Esophagus squamous epithelium (tissue), 5 donors: ENCODE results near the gene BACH2. TPM values are rescaled to one million over a fixed set of nuclear protein-coding genes. Genes with fewer than 3 reads are reported as not detected.

Experiments used
- DNase-seq: peaks from one replicate; lab custom pipeline; 2025; lab: John Stamatoyannopoulos, UW
- H3K27ac ChIP-seq, 4 donors: fragments of 200-600 bp; sonication (generic); one replicate each; pipeline ENCODE4 v1.5.1; 2016 to 2019; ENCODE audit warnings: mild to moderate bottlenecking in 1 of 4
- H3K27me3 ChIP-seq, 4 donors: fragments of 200-600 bp; sonication (generic); 1 replicate in 3 of 4; 2 replicates in 1 of 4; pipeline versions ENCODE4 v1.5.1 to v1.6.0; 2017 to 2021; ENCODE audit warnings: antibody characterized with exemption in 1 of 4
- H3K36me3 ChIP-seq, 3 donors: fragments of 200-600 bp; sonication (generic); one replicate each; pipeline ENCODE4 v1.5.1; 2016 to 2019
- H3K4me1 ChIP-seq, 3 donors: fragments of 200-600 bp; sonication (generic); one replicate each; pipeline ENCODE4 v1.5.1; 2017 to 2019
- H3K4me3 ChIP-seq, 4 donors: fragments of 200-600 bp; sonication (generic); 1 replicate in 3 of 4; 2 replicates in 1 of 4; pipeline ENCODE4 v1.5.1; 2016 to 2019; ENCODE audit warnings: mild to moderate bottlenecking in 2 of 4, moderate library complexity in 1 of 4
- H3K9me3 ChIP-seq, 3 donors: fragments of 200-600 bp; sonication (generic); one replicate each; pipeline ENCODE4 v1.5.1; 2016 to 2019
- CTCF ChIP-seq, 6 experiments: fragments of 450-650 bp in 4 of 6; fragments of 200-600 bp in 2 of 6; sonication (generic) in 2 of 6; IDR thresholded peaks; one replicate each; pipeline ENCODE4 v1.5.1; 2016 to 2019; ENCODE audit warnings: antibody characterized with exemption in 6 of 6, mild to moderate bottlenecking in 4 of 6, moderate library complexity in 4 of 6
- POLR2A ChIP-seq, 4 donors: fragments of 450-650 bp; IDR thresholded peaks; one replicate each; pipeline ENCODE4 v1.6.1; 2017; ENCODE audit warnings: antibody characterized with exemption in 4 of 4, mild to moderate bottlenecking in 4 of 4, moderate library complexity in 3 of 4
- WGBS, 2 donors: methylation state at CpG; one replicate each; pipeline ENCODE4 v1.1.5; 2018; 5-methylcytosine and 5-hydroxymethylcytosine counted together
- intact Hi-C: fragments of 100-400 bp; cut with DNase I; formaldehyde crosslinking; loops from one replicate; pipeline ENCODE4 v1.15.0; 2022
- total RNA-seq, 4 donors: library from RNA; depleted of rRNA; stranded (reverse); fragments of >200 nt; gene quantifications; one replicate each; pipeline ENCODE4 v1.1.0, GENCODE V29; 2016
- donor health status: DM: yes; HTN: yes; CAD: no.

The BACH2 gene
- total RNA-seq, 4 donors from 2014 or later = 0.22 to 6.1 (median 0.66) TPM

- DNase-seq = no peak
- no peaks in the 10 kb centered on the region for H3K36me3 ChIP-seq
- 84 to 86% methylated on average over 3 of the region's 3 CpGs for WGBS, 2 donors
- H3K4me3 ChIP-seq = no peak overlapping the region
- TF ChIP-seq POLR2A (IDR thresholded peaks at IDR 0.05) (no peak), CTCF (IDR thresholded peaks at IDR 0.05) (no peak)
- H3K27me3 ChIP-seq = peaks cover 0 to 27% (median 0%) of the 10 kb centered on the region in 4 donors
- H3K9me3 ChIP-seq = no peaks in the 10 kb centered on the region
- intact Hi-C loops = loop anchor here (10.0 kb wide), 3 partner anchors 91 to 199 kb away; no protein-coding TSS in a partner anchor
- H3K27ac ChIP-seq = no peak overlapping the region
- H3K4me1 ChIP-seq = peaks cover 6 to 26% (median 10%) of the 10 kb centered on the region in 3 donors
Observed at GRCh38 chr6:90293319-90293953, 3.2 kb downstream of the BACH2 start.

- intact Hi-C loops = loop anchor here (10.0 kb wide), 3 partner anchors 93 to 197 kb away; no protein-coding TSS in a partner anchor
- no peak overlapping the region for H3K4me3 ChIP-seq
- H3K27me3 ChIP-seq = peaks cover 0 to 27% (median 0%) of the 10 kb centered on the region in 4 donors
- DNase-seq = no peak
- TF ChIP-seq CTCF (IDR thresholded peaks at IDR 0.05) (no peak), POLR2A (IDR thresholded peaks at IDR 0.05) (no peak)
- no peaks in the 10 kb centered on the region for H3K36me3 ChIP-seq
- WGBS, 2 donors = 87 to 100% methylated on average over 4 of the region's 4 CpGs
- no peak overlapping the region for H3K27ac ChIP-seq
- H3K4me1 ChIP-seq = peaks cover 6 to 21% (median 10%) of the 10 kb centered on the region in 3 donors
- H3K9me3 ChIP-seq = peaks cover 0 to 5% (median 0%) of the 10 kb centered on the region in 3 donors
Observed at GRCh38 chr6:90291565-90291964, 5.1 kb downstream of the BACH2 start.

GRCh38 chr6:90290811-90291420, 5.7 kb downstream of the BACH2 start:
- DNase-seq = no peak
- Histone ChIP-seq H3K36me3 (no peaks in the 10 kb centered on the region), H3K27ac (no peak overlapping the region), H3K4me3 (no peak overlapping the region), H3K9me3 (peaks cover 0 to 5% (median 0%) of the 10 kb centered on the region in 3 donors), H3K4me1 (peaks cover 7 to 27% (median 10%) of the 10 kb centered on the region in 3 donors), H3K27me3 (peaks cover 0 to 27% (median 0%) of the 10 kb centered on the region in 4 donors)
- intact Hi-C loops = loop anchor here (10.0 kb wide), 3 partner anchors 94 to 196 kb away; no protein-coding TSS in a partner anchor
- TF ChIP-seq POLR2A (IDR thresholded peaks at IDR 0.05) (no peak), CTCF (IDR thresholded peaks at IDR 0.05) (no peak)
- 57 to 63% methylated on average over 5 of the region's 5 CpGs for WGBS, 2 donors

- Histone ChIP-seq H3K36me3 (no peaks in the 10 kb centered on the region), H3K4me1 (peaks cover 14 to 27% (median 15%) of the 10 kb centered on the region in 3 donors), H3K27ac (no peak overlapping the region), H3K27me3 (peaks cover 0 to 18% (median 0%) of the 10 kb centered on the region in 4 donors), H3K4me3 (no peak overlapping the region), H3K9me3 (peaks cover 0 to 5% (median 0%) of the 10 kb centered on the region in 3 donors)
- WGBS, 2 donors = 88 to 100% methylated on average over 1 of the region's 1 CpG
- no peak for DNase-seq
- TF ChIP-seq POLR2A (IDR thresholded peaks at IDR 0.05) (no peak), CTCF (IDR thresholded peaks at IDR 0.05) (no peak)
- intact Hi-C loops = loop anchor here (10.0 kb wide), 3 partner anchors 95 to 195 kb away; no protein-coding TSS in a partner anchor
Observed at GRCh38 chr6:90289902-90290301, 6.7 kb downstream of the BACH2 start.

GRCh38 chr6:90288404-90288803, 8.2 kb downstream of the BACH2 start:
- H3K27me3 ChIP-seq = peaks cover 0 to 3% (median 0%) of the 10 kb centered on the region in 4 donors
- H3K27ac ChIP-seq = no peak overlapping the region
- intact Hi-C loops = no loop called here
- H3K36me3 ChIP-seq = no peaks in the 10 kb centered on the region
- H3K4me3 ChIP-seq = no peak overlapping the region
- 67% methylated on average over 1 of the region's 1 CpG; no CpG with 5 or more reads in 1 of the 2 donors for WGBS, 2 donors
- H3K4me1 ChIP-seq = peaks cover 8 to 29% (median 19%) of the 10 kb centered on the region in 3 donors
- no peak for TF ChIP-seq CTCF (IDR thresholded peaks at IDR 0.05)
- TF ChIP-seq POLR2A (IDR thresholded peaks at IDR 0.05) = no peak
- DNase-seq = no peak
- H3K9me3 ChIP-seq = peaks cover 0 to 5% (median 0%) of the 10 kb centered on the region in 3 donors
